Transverse colon (tissue), 3 donors: ENCODE data around the gene SELENOM.

ENCODE experiments used
- CTCF ChIP-seq, 5 experiments: fragments of 200-600 bp in 3 of 5; fragments of 450-650 bp in 2 of 5; sonication (generic) in 3 of 5; IDR thresholded peaks; 1 replicate in 2 of 5; 2 replicates in 3 of 5; pipeline ENCODE4 v1.5.1; 2016 to 2017; ENCODE audit warnings: antibody characterized with exemption in 5 of 5, inconsistent platforms in 3 of 5, mild to moderate bottlenecking in 2 of 5, moderate library complexity in 1 of 5
- EP300 ChIP-seq: sonication (generic); formaldehyde crosslinking; IDR thresholded peaks from one replicate; pipeline ENCODE4 v1.6.1; 2017; ENCODE audit warnings: antibody characterized with exemption, low read depth
- POLR2A ChIP-seq: fragments of 450-650 bp; IDR thresholded peaks from one replicate; pipeline ENCODE4 v1.6.1; 2016; ENCODE audit warnings: antibody characterized with exemption, mild to moderate bottlenecking, moderate library complexity

DNA sequence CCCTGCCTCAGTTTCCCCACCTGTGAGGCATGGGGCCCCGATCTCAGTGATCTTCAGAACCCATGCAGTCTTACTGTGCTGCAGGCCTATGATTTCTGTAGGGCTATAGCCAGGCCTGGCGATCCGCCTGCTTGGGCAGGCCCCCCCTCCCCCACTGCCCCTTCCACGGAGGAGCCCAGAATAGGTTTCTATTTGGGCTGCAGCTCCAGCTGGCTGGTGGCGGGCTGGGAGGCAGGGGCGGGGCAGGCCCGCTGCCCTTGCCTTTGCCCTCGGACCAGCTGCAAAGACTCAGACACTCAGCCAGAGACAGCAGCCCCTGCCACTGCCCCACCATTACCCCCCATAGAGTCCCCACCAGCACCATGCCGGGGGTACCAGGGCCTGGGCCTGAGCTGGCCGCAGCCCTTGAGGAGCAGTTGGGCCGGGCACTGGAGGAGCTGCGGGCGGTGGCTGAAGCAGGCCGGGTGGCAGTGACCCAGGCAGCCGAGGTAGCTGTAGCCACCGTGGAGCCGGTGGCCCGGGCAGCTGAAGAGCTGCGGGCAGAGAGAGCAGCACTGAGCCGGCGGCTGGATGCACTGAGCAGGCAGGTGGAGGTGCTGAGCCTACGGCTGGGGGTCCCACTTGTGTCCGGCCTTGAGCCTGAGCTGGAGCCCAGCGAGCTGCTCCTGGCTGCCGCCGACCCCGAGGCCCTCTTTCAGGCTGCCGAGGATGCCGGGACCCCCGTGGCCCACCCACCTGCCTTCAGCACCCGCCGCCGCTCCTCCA is 14.1 kb downstream of the SELENOM start:
- TF ChIP-seq CTCF (IDR thresholded peaks at IDR 0.05) (no peak), POLR2A (no peak), EP300 (no peak)
